ENCODE measurements around the gene COL18A1. TPM values are rescaled to one million over a fixed set of nuclear protein-coding genes. Genes with fewer than 3 reads are reported as not detected.

The COL18A1 gene
- total and polyA plus RNA-seq, 2 of the 8 experiments (the other 6 are each of a cell fraction or from before 2014, with no cell fraction given), result 145 to 201 TPM

- TF ChIP-seq MAFK (IDR thresholded peaks at IDR 0.05; ENCODE audit: low read depth, low read length), result no peak
Observed at GRCh38 chr21:45424854-45425795, 20.2 kb downstream of the COL18A1 start (continued).

All from H1 (cell line).